ENCODE data around the gene SRCIN1.
A peak's percentile ranks its signal among the peaks of the same experiment; 100 is the strongest.

SRCIN1 gene

GRCh38 chr17:38577645-38578173 lies 28.0 kb downstream of the SRCIN1 start:
- H3K36me3 ChIP-seq (ENCODE audit: control insufficient read depth, insufficient read depth, low read length) = no peaks in the 10 kb centered on the region
- no peak overlapping the region for H3K4me2 ChIP-seq (ENCODE audit: low read length)
- H3K27me3 ChIP-seq (ENCODE audit: control insufficient read depth, insufficient read depth, low read length) = no peaks in the 10 kb centered on the region
- no peak for TF ChIP-seq CTCF (IDR thresholded peaks at IDR 0.05)
- no peak overlapping the region for H3K4me3 ChIP-seq (ENCODE audit: low read depth, low read length)
- no peaks in the 10 kb centered on the region for H3K9me3 ChIP-seq (ENCODE audit: control insufficient read depth, low read length)
- no peak overlapping the region for H3K27ac ChIP-seq
- no peak overlapping the region for H2AFZ ChIP-seq
- peaks cover 4% of the 10 kb centered on the region for H3K4me1 ChIP-seq
- H3K79me2 ChIP-seq = no peaks in the 10 kb centered on the region
- no peak overlapping the region for H3K9ac ChIP-seq

GRCh38 chr17:38577244-38577643 lies 28.5 kb downstream of the SRCIN1 start:
- Histone ChIP-seq H3K27me3 (ENCODE audit: control insufficient read depth, insufficient read depth, low read length) (no peaks in the 10 kb centered on the region), H3K4me1 (peaks cover 4% of the 10 kb centered on the region), H3K36me3 (ENCODE audit: control insufficient read depth, insufficient read depth, low read length) (no peaks in the 10 kb centered on the region), H2AFZ (no peak overlapping the region), H3K4me2 (ENCODE audit: low read length) (no peak overlapping the region), H3K9me3 (ENCODE audit: control insufficient read depth, low read length) (no peaks in the 10 kb centered on the region), H3K27ac (no peak overlapping the region), H3K4me3 (ENCODE audit: low read depth, low read length) (no peak overlapping the region), H3K9ac (no peak overlapping the region), H3K79me2 (no peaks in the 10 kb centered on the region)
- TF ChIP-seq CTCF (IDR thresholded peaks at IDR 0.05) = no peak

GRCh38 chr17:38575781-38576180 lies 30.0 kb downstream of the SRCIN1 start:
- no peak overlapping the region for H3K27ac ChIP-seq
- H3K4me1 ChIP-seq = peaks cover 11% of the 10 kb centered on the region
- no peak overlapping the region for H2AFZ ChIP-seq
- no peaks in the 10 kb centered on the region for H3K36me3 ChIP-seq (ENCODE audit: control insufficient read depth, insufficient read depth, low read length)
- no peaks in the 10 kb centered on the region for H3K9me3 ChIP-seq (ENCODE audit: control insufficient read depth, low read length)
- H3K4me3 ChIP-seq (ENCODE audit: low read depth, low read length) = no peak overlapping the region
- no peak overlapping the region for H3K4me2 ChIP-seq (ENCODE audit: low read length)
- no peaks in the 10 kb centered on the region for H3K79me2 ChIP-seq
- no peak overlapping the region for H3K9ac ChIP-seq
- TF ChIP-seq CTCF (IDR thresholded peaks at IDR 0.05) = no peak
- no peaks in the 10 kb centered on the region for H3K27me3 ChIP-seq (ENCODE audit: control insufficient read depth, insufficient read depth, low read length)

GRCh38 chr17:38574712-38575111 lies 31.0 kb downstream of the SRCIN1 start:
- H2AFZ ChIP-seq = no peak overlapping the region
- H3K27me3 ChIP-seq (ENCODE audit: control insufficient read depth, insufficient read depth, low read length) = no peaks in the 10 kb centered on the region
- no peak overlapping the region for H3K9ac ChIP-seq
- no peaks in the 10 kb centered on the region for H3K9me3 ChIP-seq (ENCODE audit: control insufficient read depth, low read length)
- no peaks in the 10 kb centered on the region for H3K79me2 ChIP-seq
- H3K4me3 ChIP-seq (ENCODE audit: low read depth, low read length) = no peak overlapping the region
- peaks cover 11% of the 10 kb centered on the region for H3K4me1 ChIP-seq
- no peak for TF ChIP-seq CTCF (IDR thresholded peaks at IDR 0.05)
- no peak overlapping the region for H3K4me2 ChIP-seq (ENCODE audit: low read length)
- H3K36me3 ChIP-seq (ENCODE audit: control insufficient read depth, insufficient read depth, low read length) = no peaks in the 10 kb centered on the region
- H3K27ac ChIP-seq = no peak overlapping the region

GRCh38 chr17:38572669-38573365 lies 32.9 kb downstream of the SRCIN1 start:
- Histone ChIP-seq H3K4me2 (ENCODE audit: low read length) (peak overlapping the region; percentile 53), H3K9ac (no peak overlapping the region), H3K9me3 (ENCODE audit: control insufficient read depth, low read length) (no peaks in the 10 kb centered on the region), H3K27me3 (ENCODE audit: control insufficient read depth, insufficient read depth, low read length) (no peaks in the 10 kb centered on the region), H3K36me3 (ENCODE audit: control insufficient read depth, insufficient read depth, low read length) (no peaks in the 10 kb centered on the region), H3K79me2 (no peaks in the 10 kb centered on the region), H3K4me3 (ENCODE audit: low read depth, low read length) (peak overlapping the region; percentile 55), H2AFZ (peak overlapping the region; percentile 68), H3K4me1 (peaks cover 11% of the 10 kb centered on the region), H3K27ac (no peak overlapping the region)
- no peak for TF ChIP-seq CTCF (IDR thresholded peaks at IDR 0.05)
